ENCODE results near the gene TWIST1. TPM values are rescaled to one million over a fixed set of nuclear protein-coding genes. Genes with fewer than 3 reads are reported as not detected.

The TWIST1 gene
- total and polyA plus RNA-seq, 2 experiments from 2014 or later: 0.24 TPM

DNA sequence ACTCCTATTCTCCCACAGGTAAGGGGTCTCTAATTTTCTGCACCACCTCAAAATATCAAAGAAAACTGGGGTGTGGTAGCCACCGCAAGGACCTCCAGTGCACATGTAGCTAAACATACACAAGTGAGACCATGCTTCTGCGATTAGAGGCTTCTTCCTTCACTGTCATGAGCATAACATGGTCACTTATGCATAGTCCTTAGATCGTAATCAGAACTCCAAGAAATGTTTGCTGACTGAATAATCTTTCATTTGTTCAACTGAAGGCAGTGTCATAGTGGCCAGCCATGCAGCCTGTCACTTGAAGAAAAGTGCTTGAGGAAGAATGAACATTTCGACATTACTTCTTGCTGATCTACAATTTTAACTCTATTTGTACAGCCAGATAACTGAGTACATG, 14.6 kb downstream of the TWIST1 start:
- TF ChIP-seq NANOG (IDR thresholded peaks at IDR 0.05; ENCODE audit: borderline replicate concordance) (no peak), EZH2phosphoT487 (IDR thresholded peaks at IDR 0.05; ENCODE audit: unreplicated experiment) (no peak), ZNF331 (CRISPR knock-in tag; IDR thresholded peaks at IDR 0.05; ENCODE audit: low read depth) (no peak), EZH2 (IDR thresholded peaks at IDR 0.05; ENCODE audit: low read depth, unreplicated experiment) (no peak)
- TF ChIP-seq, protein P1, sequence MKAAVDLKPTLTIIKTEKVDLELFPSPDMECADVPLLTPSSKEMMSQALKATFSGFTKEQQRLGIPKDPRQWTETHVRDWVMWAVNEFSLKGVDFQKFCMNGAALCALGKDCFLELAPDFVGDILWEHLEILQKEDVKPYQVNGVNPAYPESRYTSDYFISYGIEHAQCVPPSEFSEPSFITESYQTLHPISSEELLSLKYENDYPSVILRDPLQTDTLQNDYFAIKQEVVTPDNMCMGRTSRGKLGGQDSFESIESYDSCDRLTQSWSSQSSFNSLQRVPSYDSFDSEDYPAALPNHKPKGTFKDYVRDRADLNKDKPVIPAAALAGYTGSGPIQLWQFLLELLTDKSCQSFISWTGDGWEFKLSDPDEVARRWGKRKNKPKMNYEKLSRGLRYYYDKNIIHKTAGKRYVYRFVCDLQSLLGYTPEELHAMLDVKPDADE (IDR thresholded peaks at IDR 0.05): no peak
- Histone ChIP-seq H3F3A (replicated peaks; ENCODE audit: low read depth) (peaks cover 11% of the 10 kb centered on the region; the same call in 1 of the 2 replicates), H3K79me2 (replicated peaks; ENCODE audit: insufficient read depth) (no peaks in the 10 kb centered on the region), H3K4me1 (ENCODE audit: insufficient read depth) (peaks cover 28% of the 10 kb centered on the region), H3K9me2 (ENCODE audit: insufficient read depth) (no peaks in the 10 kb centered on the region), H3K27ac (ENCODE audit: low read depth) (no peak overlapping the region), H3K4me3 (no peak overlapping the region), H4K20me1 (replicated peaks; ENCODE audit: insufficient read depth) (peaks cover 13% of the 10 kb centered on the region; the same call in 1 of the 2 replicates), H3K27me3 (ENCODE audit: insufficient read depth) (peaks cover 69% of the 10 kb centered on the region), H3K4me2 (no peak overlapping the region), H3K36me3 (ENCODE audit: insufficient read depth) (no peaks in the 10 kb centered on the region), H2AFZ (no peak overlapping the region)
- DNase-seq (ENCODE audit: low spot score) (no peak), ATAC-seq (no peak)
- no peaks in the 10 kb centered on the region for H3K9me3 Mint-ChIP-seq
- H3K27ac Mint-ChIP-seq: no peak overlapping the region
- peaks cover 43% of the 10 kb centered on the region for H3K4me1 Mint-ChIP-seq
- no peak overlapping the region for H3K4me3 Mint-ChIP-seq
- H3K36me3 Mint-ChIP-seq (ENCODE audit: low read depth): no peaks in the 10 kb centered on the region
- H3K27me3 Mint-ChIP-seq (ENCODE audit: insufficient read depth, low read depth, poor library complexity): peaks cover 60% of the 10 kb centered on the region

DNA sequence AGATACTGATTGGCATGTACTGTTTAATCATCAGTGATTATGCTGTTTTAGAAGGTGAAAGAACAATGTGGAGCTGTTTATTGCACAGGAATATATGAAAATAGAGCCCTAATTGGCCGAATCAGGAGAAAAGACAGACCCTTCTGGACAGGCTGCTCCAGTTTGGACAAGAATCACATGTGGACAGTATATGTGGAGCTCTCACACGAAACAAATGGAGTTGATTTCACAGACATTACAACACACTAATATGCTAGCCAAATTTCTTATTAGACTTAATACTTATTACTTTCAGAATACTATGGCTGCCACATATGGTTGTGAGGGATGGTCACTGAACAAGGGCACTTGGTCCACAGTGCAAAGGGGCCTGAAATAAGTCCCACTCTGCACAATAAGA, 15.5 kb downstream of the TWIST1 start:
- Histone ChIP-seq H3K27ac (ENCODE audit: low read depth) (no peak overlapping the region), H3K4me2 (no peak overlapping the region), H3K36me3 (ENCODE audit: insufficient read depth) (no peaks in the 10 kb centered on the region), H4K20me1 (replicated peaks; ENCODE audit: insufficient read depth) (peaks cover 13% of the 10 kb centered on the region; the same call in 1 of the 2 replicates), H3K9me2 (ENCODE audit: insufficient read depth) (no peaks in the 10 kb centered on the region), H3F3A (replicated peaks; ENCODE audit: low read depth) (peaks cover 10% of the 10 kb centered on the region; the same call in 1 of the 2 replicates), H3K4me3 (no peak overlapping the region), H3K79me2 (replicated peaks; ENCODE audit: insufficient read depth) (no peaks in the 10 kb centered on the region), H3K4me1 (ENCODE audit: insufficient read depth) (peaks cover 25% of the 10 kb centered on the region), H2AFZ (no peak overlapping the region), H3K27me3 (ENCODE audit: insufficient read depth) (peaks cover 59% of the 10 kb centered on the region)
- Mint-ChIP-seq H3K27ac (no peak overlapping the region), H3K27me3 (ENCODE audit: insufficient read depth, low read depth, poor library complexity) (peaks cover 50% of the 10 kb centered on the region), H3K9me3 (no peaks in the 10 kb centered on the region), H3K36me3 (ENCODE audit: low read depth) (no peaks in the 10 kb centered on the region), H3K4me1 (peaks cover 41% of the 10 kb centered on the region), H3K4me3 (no peak overlapping the region)
- ATAC-seq (no peak), DNase-seq (ENCODE audit: low spot score) (no peak)
- TF ChIP-seq STAT1 (IDR thresholded peaks at IDR 0.05; ENCODE audit: unreplicated experiment): no peak
- TF ChIP-seq, protein P2, sequence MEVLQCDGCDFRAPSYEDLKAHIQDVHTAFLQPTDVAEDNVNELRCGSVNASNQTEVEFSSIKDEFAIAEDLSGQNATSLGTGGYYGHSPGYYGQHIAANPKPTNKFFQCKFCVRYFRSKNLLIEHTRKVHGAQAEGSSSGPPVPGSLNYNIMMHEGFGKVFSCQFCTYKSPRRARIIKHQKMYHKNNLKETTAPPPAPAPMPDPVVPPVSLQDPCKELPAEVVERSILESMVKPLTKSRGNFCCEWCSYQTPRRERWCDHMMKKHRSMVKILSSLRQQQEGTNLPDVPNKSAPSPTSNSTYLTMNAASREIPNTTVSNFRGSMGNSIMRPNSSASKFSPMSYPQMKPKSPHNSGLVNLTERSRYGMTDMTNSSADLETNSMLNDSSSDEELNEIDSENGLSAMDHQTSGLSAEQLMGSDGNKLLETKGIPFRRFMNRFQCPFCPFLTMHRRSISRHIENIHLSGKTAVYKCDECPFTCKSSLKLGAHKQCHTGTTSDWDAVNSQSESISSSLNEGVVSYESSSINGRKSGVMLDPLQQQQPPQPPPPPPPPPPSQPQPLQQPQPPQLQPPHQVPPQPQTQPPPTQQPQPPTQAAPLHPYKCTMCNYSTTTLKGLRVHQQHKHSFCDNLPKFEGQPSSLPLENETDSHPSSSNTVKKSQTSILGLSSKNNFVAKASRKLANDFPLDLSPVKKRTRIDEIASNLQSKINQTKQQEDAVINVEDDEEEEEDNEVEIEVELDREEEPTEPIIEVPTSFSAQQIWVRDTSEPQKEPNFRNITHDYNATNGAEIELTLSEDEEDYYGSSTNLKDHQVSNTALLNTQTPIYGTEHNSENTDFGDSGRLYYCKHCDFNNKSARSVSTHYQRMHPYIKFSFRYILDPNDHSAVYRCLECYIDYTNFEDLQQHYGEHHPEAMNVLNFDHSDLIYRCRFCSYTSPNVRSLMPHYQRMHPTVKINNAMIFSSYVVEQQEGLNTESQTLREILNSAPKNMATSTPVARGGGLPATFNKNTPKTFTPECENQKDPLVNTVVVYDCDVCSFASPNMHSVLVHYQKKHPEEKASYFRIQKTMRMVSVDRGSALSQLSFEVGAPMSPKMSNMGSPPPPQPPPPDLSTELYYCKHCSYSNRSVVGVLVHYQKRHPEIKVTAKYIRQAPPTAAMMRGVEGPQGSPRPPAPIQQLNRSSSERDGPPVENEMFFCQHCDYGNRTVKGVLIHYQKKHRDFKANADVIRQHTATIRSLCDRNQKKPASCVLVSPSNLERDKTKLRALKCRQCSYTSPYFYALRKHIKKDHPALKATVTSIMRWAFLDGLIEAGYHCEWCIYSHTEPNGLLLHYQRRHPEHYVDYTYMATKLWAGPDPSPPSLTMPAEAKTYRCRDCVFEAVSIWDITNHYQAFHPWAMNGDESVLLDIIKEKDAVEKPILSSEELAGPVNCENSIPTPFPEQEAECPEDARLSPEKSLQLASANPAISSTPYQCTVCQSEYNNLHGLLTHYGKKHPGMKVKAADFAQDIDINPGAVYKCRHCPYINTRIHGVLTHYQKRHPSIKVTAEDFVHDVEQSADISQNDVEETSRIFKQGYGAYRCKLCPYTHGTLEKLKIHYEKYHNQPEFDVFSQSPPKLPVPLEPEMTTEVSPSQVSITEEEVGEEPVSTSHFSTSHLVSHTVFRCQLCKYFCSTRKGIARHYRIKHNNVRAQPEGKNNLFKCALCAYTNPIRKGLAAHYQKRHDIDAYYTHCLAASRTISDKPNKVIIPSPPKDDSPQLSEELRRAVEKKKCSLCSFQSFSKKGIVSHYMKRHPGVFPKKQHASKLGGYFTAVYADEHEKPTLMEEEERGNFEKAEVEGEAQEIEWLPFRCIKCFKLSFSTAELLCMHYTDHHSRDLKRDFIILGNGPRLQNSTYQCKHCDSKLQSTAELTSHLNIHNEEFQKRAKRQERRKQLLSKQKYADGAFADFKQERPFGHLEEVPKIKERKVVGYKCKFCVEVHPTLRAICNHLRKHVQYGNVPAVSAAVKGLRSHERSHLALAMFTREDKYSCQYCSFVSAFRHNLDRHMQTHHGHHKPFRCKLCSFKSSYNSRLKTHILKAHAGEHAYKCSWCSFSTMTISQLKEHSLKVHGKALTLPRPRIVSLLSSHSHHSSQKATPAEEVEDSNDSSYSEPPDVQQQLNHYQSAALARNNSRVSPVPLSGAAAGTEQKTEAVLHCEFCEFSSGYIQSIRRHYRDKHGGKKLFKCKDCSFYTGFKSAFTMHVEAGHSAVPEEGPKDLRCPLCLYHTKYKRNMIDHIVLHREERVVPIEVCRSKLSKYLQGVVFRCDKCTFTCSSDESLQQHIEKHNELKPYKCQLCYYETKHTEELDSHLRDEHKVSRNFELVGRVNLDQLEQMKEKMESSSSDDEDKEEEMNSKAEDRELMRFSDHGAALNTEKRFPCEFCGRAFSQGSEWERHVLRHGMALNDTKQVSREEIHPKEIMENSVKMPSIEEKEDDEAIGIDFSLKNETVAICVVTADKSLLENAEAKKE (CRISPR knock-in tag; IDR thresholded peaks at IDR 0.05): no peak
- TF ChIP-seq CREB1 (CRISPR knock-in tag; IDR thresholded peaks at IDR 0.05; ENCODE audit: low read depth): no peak
- no peak for TF ChIP-seq POLR2AphosphoS5 (IDR thresholded peaks at IDR 0.05; ENCODE audit: low read depth)
- no peak for TF ChIP-seq ZNF114 (CRISPR knock-in tag; IDR thresholded peaks at IDR 0.05)
- no peak for TF ChIP-seq EZH2phosphoT487 (IDR thresholded peaks at IDR 0.05; ENCODE audit: unreplicated experiment)
- no peak for TF ChIP-seq JUNB (IDR thresholded peaks at IDR 0.05; ENCODE audit: unreplicated experiment)
- TF ChIP-seq, protein P3, sequence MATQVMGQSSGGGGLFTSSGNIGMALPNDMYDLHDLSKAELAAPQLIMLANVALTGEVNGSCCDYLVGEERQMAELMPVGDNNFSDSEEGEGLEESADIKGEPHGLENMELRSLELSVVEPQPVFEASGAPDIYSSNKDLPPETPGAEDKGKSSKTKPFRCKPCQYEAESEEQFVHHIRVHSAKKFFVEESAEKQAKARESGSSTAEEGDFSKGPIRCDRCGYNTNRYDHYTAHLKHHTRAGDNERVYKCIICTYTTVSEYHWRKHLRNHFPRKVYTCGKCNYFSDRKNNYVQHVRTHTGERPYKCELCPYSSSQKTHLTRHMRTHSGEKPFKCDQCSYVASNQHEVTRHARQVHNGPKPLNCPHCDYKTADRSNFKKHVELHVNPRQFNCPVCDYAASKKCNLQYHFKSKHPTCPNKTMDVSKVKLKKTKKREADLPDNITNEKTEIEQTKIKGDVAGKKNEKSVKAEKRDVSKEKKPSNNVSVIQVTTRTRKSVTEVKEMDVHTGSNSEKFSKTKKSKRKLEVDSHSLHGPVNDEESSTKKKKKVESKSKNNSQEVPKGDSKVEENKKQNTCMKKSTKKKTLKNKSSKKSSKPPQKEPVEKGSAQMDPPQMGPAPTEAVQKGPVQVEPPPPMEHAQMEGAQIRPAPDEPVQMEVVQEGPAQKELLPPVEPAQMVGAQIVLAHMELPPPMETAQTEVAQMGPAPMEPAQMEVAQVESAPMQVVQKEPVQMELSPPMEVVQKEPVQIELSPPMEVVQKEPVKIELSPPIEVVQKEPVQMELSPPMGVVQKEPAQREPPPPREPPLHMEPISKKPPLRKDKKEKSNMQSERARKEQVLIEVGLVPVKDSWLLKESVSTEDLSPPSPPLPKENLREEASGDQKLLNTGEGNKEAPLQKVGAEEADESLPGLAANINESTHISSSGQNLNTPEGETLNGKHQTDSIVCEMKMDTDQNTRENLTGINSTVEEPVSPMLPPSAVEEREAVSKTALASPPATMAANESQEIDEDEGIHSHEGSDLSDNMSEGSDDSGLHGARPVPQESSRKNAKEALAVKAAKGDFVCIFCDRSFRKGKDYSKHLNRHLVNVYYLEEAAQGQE (IDR thresholded peaks at IDR 0.05; ENCODE audit: unreplicated experiment): no peak
- no peak for TF ChIP-seq ZNF331 (CRISPR knock-in tag; IDR thresholded peaks at IDR 0.05; ENCODE audit: low read depth)

All from GM23338 (cell line).